Testis (tissue), 2 donors: ENCODE data around the gene SDCCAG8.

Source experiments
- POLR2A ChIP-seq: fragments of 450-650 bp; IDR thresholded peaks from one replicate; pipeline ENCODE4 v1.6.1; 2017; ENCODE audit warnings: antibody characterized with exemption, mild to moderate bottlenecking, moderate library complexity
- TF ChIP-seq, protein P1 (sequence below), 3 experiments: fragments of 450-650 bp in 2 of 3; fragments of 200-600 bp in 1 of 3; sonication (generic) in 1 of 3; IDR thresholded peaks; one replicate each; pipeline ENCODE4 v1.5.1; 2016 to 2019; ENCODE audit warnings: antibody characterized with exemption in 3 of 3, mild to moderate bottlenecking in 2 of 3, moderate library complexity in 1 of 3

DNA sequence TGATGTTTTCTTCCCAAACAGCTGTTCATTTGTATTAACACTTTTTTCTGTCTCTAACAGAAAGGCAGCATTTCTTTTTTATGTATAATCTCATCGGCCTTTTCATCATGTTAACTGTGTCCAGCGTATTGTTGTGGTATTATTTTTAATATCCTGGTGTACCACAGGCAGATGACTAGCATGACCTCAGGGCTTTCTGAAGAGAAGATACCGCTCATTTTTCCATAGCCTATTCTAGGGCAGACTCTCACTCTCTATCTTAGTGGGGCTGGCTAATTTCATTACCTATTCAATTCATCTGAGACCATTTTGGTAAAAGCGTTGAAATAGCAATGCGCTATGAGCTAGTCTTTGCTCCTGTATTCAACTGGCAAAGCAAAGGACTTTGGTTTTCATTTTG is 209.9 kb downstream of the SDCCAG8 start:
- TF ChIP-seq, protein P1, sequence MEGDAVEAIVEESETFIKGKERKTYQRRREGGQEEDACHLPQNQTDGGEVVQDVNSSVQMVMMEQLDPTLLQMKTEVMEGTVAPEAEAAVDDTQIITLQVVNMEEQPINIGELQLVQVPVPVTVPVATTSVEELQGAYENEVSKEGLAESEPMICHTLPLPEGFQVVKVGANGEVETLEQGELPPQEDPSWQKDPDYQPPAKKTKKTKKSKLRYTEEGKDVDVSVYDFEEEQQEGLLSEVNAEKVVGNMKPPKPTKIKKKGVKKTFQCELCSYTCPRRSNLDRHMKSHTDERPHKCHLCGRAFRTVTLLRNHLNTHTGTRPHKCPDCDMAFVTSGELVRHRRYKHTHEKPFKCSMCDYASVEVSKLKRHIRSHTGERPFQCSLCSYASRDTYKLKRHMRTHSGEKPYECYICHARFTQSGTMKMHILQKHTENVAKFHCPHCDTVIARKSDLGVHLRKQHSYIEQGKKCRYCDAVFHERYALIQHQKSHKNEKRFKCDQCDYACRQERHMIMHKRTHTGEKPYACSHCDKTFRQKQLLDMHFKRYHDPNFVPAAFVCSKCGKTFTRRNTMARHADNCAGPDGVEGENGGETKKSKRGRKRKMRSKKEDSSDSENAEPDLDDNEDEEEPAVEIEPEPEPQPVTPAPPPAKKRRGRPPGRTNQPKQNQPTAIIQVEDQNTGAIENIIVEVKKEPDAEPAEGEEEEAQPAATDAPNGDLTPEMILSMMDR (IDR thresholded peaks at IDR 0.05): no peak
- no peak for TF ChIP-seq POLR2A
